ENCODE results near the gene ACSL4. TPM values are rescaled to one million over a fixed set of nuclear protein-coding genes. Genes with fewer than 3 reads are reported as not detected.

Gene ACSL4
- total RNA-seq (2021; ENCODE audit: unreplicated experiment) (55.2 TPM), Bru-seq, nascent RNA (percentile 78 among the genes with signal in this experiment), BruChase-seq, experiment 1, labeled RNA remaining after a 2-hour chase (percentile 85 among the genes with signal in this experiment), BruChase-seq, experiment 2, labeled RNA remaining after a 6-hour chase (percentile 89 among the genes with signal in this experiment)
- 23.9 TPM for polyA plus RNA-seq (2012; ENCODE audit: insufficient read length)
- long read RNA-seq, full-length matches to known transcripts, result 12 of 108 reads
- long read RNA-seq, partial matches to known transcripts, result 10 of 108 reads
- long read RNA-seq, other reads (novel, unspliced or antisense), result 86 of 108 reads

DNA sequence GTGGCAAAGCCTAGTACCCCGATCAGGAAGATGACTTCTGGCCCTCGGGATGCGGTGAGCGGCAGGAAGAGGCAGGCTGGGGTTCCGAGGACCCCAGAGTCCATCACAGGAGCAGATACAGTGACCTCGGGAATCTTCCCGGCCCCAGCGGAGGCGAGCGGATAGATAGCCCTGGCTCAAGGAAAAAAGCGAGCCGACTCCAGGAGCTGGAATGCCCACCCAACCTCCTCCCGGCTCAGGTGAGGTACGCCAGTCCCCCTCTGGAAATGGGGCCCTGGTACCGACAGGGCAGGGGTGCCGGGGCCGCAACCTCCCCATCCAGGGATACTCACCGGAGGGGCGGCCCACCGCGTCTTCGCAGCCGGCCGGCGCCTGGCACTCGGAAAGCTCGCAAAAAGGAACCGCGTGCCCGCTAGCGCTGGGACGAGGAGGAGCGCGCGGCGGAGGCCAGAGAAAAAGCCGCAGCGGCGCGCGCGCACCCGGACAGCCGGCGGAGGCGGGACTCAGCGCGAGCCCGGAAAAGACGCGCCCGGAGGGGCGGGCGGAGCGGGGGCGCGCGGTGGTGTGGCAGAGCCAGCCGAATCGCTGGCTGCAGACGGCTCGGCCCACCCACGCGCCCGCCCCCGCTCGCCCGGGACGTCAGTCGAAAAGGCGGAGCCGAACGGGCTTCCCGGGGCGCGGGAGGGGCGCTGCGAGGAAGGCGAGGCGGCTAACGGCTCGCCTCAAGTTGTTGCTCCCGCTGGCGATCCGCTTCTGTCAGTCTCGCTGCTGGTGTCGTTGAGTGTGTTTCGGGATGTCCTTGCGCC lies at the start of gene ACSL4:
TSS of gene ACSL4 (minus strand) at position 451 of the 806 bp plus-strand sequence. CDS start 49,894 bp downstream, outside the sequence.
- POLR2A ChIA-PET, result no interaction called here
- Histone ChIP-seq H3K4me3 (ENCODE audit: low read depth in 2 of 2, low read length in 2 of 2) (peak within 1 kb of the TSS; percentile 94 to 97), H3K27me3 (ENCODE audit: control insufficient read depth, insufficient read depth, low read length) (no peaks in the 10 kb centered on the region), H3K9me3 (ENCODE audit: control insufficient read depth, insufficient read depth, low read depth, low read length) (no peaks in the 10 kb centered on the region), H3K27ac (ENCODE audit: low read length) (peak within 1 kb of the TSS; percentile 92), H3K36me3 (ENCODE audit: control insufficient read depth, insufficient read depth, low read length) (no peaks in the 10 kb centered on the region), H3K4me1 (ENCODE audit: control insufficient read depth, insufficient read depth, low read length) (peaks cover 13% of the 10 kb centered on the region; the same call in 1 of the 2 replicates)
- CTCF ChIA-PET, result interaction anchor here (0.7 kb wide), 1 partner anchor 100 kb away, joined by 4 read pairs; no protein-coding TSS in a partner anchor
- 0 out of 2 replicates have a peak, but pooled peaks have one; percentile 30 for TF ChIP-seq POLR2AphosphoS5 (IDR thresholded peaks at IDR 0.05; ENCODE audit: low read depth, low read length)
- TF ChIP-seq TCF7L2 (IDR thresholded peaks at IDR 0.05; ENCODE audit: low read depth, low read length), result no peak
- TF ChIP-seq, protein P1, sequence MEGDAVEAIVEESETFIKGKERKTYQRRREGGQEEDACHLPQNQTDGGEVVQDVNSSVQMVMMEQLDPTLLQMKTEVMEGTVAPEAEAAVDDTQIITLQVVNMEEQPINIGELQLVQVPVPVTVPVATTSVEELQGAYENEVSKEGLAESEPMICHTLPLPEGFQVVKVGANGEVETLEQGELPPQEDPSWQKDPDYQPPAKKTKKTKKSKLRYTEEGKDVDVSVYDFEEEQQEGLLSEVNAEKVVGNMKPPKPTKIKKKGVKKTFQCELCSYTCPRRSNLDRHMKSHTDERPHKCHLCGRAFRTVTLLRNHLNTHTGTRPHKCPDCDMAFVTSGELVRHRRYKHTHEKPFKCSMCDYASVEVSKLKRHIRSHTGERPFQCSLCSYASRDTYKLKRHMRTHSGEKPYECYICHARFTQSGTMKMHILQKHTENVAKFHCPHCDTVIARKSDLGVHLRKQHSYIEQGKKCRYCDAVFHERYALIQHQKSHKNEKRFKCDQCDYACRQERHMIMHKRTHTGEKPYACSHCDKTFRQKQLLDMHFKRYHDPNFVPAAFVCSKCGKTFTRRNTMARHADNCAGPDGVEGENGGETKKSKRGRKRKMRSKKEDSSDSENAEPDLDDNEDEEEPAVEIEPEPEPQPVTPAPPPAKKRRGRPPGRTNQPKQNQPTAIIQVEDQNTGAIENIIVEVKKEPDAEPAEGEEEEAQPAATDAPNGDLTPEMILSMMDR (IDR thresholded peaks at IDR 0.05), result no peak
- TF ChIP-seq, protein P2, sequence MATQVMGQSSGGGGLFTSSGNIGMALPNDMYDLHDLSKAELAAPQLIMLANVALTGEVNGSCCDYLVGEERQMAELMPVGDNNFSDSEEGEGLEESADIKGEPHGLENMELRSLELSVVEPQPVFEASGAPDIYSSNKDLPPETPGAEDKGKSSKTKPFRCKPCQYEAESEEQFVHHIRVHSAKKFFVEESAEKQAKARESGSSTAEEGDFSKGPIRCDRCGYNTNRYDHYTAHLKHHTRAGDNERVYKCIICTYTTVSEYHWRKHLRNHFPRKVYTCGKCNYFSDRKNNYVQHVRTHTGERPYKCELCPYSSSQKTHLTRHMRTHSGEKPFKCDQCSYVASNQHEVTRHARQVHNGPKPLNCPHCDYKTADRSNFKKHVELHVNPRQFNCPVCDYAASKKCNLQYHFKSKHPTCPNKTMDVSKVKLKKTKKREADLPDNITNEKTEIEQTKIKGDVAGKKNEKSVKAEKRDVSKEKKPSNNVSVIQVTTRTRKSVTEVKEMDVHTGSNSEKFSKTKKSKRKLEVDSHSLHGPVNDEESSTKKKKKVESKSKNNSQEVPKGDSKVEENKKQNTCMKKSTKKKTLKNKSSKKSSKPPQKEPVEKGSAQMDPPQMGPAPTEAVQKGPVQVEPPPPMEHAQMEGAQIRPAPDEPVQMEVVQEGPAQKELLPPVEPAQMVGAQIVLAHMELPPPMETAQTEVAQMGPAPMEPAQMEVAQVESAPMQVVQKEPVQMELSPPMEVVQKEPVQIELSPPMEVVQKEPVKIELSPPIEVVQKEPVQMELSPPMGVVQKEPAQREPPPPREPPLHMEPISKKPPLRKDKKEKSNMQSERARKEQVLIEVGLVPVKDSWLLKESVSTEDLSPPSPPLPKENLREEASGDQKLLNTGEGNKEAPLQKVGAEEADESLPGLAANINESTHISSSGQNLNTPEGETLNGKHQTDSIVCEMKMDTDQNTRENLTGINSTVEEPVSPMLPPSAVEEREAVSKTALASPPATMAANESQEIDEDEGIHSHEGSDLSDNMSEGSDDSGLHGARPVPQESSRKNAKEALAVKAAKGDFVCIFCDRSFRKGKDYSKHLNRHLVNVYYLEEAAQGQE (IDR thresholded peaks at IDR 0.05; ENCODE audit: insufficient read depth in 1 of 2, low read depth in 2 of 2, low read length in 1 of 2), result no peak
- TF ChIP-seq SIN3A (IDR thresholded peaks at IDR 0.05; ENCODE audit: borderline replicate concordance, insufficient read depth, low read depth, low read length), result 0 out of 2 replicates have a peak, but pooled peaks have one; percentile 48
- intact Hi-C loops (cut with micrococcal nuclease; ENCODE audit: unreplicated experiment) (no loop called here), in situ Hi-C loops (cut with HindIII; ENCODE audit: low pct_unique_long_range_greater_than_20kb, low sequenced_read_pairs) (no loop called here)
- no TSS peak for BruUV-seq (replicated peaks)
- ATAC-seq (peak; percentile 99), DNase-seq (ENCODE audit: low read depth, low spot score) (no peak)

DNA sequence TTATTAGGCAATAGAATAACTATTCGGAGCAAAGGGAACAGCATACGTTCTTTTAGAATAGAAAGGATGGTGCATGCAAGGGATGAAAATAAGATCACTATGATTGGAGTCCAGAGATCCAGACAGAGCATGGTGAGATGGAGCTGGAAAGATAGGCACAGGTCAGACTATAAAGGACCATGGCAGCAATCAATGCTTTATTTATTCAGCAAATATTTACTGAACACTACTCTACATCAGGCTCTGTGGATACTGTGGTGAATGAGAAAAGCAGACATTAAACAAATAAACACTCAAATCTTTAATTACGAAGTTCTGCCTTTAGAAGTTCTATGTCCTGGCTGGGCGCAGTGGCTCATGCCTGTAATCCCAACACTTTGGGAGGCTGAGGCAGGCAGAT lies 44.7 kb upstream of the ACSL4 start:
- intact Hi-C loops (cut with micrococcal nuclease; ENCODE audit: unreplicated experiment), result no loop called here
- H3K4me3 ChIP-seq (ENCODE audit: low read depth in 2 of 2, low read length in 2 of 2), result no peak overlapping the region
- no peaks in the 10 kb centered on the region for H3K36me3 ChIP-seq (ENCODE audit: control insufficient read depth, insufficient read depth, low read length)
- H3K27me3 ChIP-seq (ENCODE audit: control insufficient read depth, insufficient read depth, low read length), result no peaks in the 10 kb centered on the region
- BruUV-seq (replicated peaks), result no TSS peak
- DNase-seq (ENCODE audit: low read depth, low spot score) (no peak), ATAC-seq (no peak)
- ChIA-PET POLR2A (no interaction called here), CTCF (no interaction called here)
- TF ChIP-seq, protein P1 (IDR thresholded peaks at IDR 0.05), result no peak
- TF ChIP-seq TCF7L2 (IDR thresholded peaks at IDR 0.05; ENCODE audit: low read depth, low read length), result no peak
- H3K27ac ChIP-seq (ENCODE audit: low read length), result no peak overlapping the region
- H3K4me1 ChIP-seq (ENCODE audit: control insufficient read depth, insufficient read depth, low read length), result no peaks in the 10 kb centered on the region
- in situ Hi-C loops (cut with HindIII; ENCODE audit: low pct_unique_long_range_greater_than_20kb, low sequenced_read_pairs), result no loop called here
- H3K9me3 ChIP-seq (ENCODE audit: control insufficient read depth, insufficient read depth, low read depth, low read length), result no peaks in the 10 kb centered on the region

Measured in Panc1 (cell line).